Measurements from ENCODE around the gene WASF2.
A peak's percentile ranks its signal among the peaks of the same experiment; 100 is the strongest.

DNA sequence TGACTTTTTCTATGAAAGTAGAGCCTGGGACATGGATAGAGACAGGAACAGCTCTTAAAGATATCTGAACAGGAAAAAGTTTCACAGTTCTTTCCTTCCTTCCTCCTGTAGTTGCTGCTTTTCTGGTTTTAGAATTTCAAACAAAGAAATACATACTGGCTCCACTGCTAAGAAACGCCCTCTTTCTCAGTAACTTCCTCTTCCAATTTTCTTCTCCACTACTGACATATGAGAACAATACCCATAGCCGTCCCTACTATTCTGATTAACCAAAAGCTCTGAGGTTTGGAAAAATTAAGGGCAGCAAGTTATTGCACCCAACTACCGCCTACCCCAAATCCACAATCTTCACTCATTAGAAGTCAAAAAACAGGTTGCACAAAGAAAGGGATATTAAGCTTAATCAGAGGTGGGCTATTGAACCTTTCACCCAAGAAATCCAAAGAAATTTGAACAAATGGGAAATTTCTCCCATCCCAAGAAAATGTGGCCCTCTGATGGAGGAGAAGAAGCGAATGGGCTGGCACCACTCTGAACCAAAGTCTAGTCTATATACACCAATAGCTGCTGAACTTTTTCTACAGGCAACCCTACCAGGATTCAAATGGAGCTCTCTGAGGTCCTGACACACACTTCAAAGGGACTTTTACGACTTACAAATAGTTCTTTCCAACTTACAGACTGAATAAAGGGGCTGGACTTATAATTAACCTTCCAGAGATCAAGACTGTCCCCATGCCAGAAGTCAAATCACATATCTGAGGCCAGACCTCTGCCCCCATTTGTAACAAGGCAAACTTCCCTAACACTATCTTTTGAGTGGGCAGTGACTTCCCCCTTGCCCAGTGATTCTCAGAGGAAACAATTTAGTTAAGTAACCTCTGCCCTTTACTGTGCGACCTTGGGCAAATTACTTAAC lies 1.7 kb downstream of the WASF2 start:
- peak; percentile 20 for TF ChIP-seq POLR2A (IDR thresholded peaks at IDR 0.05)
- peak; percentile 48 for TF ChIP-seq POLR2AphosphoS5 (IDR thresholded peaks at IDR 0.05)
